Right lobe of liver (tissue), 6 donors: ENCODE measurements around the gene ZNF470. TPM values are rescaled to one million over a fixed set of nuclear protein-coding genes. Genes with fewer than 3 reads are reported as not detected.

Experiments used
- ATAC-seq, 4 donors: fragments of 200-7000 bp; cut with Tn5 transposase; one replicate each; pipeline ENCODE4 v1.9.1; 2020; ENCODE audit warnings: mild to moderate bottlenecking in 4 of 4, moderate library complexity in 4 of 4
- DNase-seq, 3 donors: peaks; one replicate each; pipeline ENCODE4 v3.0.0-alpha.2; 2020
- H3K27ac ChIP-seq, 3 donors: fragments of 200-600 bp; one replicate each; pipeline ENCODE4 v1.8.0; 2022
- H3K27me3 ChIP-seq, 2 donors: fragments of 200-600 bp; one replicate each; pipeline ENCODE4 v1.8.0; 2022
- H3K36me3 ChIP-seq, 4 donors: fragments of 200-600 bp; sonication (generic) in 1 of 4; one replicate each; pipeline versions ENCODE4 v1.5.1 to v1.8.0; 2017 to 2022; ENCODE audit warnings: control low read depth in 1 of 4
- H3K4me1 ChIP-seq, 4 donors: fragments of 200-600 bp; sonication (generic) in 1 of 4; one replicate each; pipeline versions ENCODE4 v1.5.1 to v1.8.0; 2017 to 2022; ENCODE audit warnings: control low read depth in 1 of 4
- H3K4me3 ChIP-seq, 3 donors: fragments of 200-600 bp; one replicate each; pipeline ENCODE4 v1.8.0; 2022
- H3K9me3 ChIP-seq, 4 donors: fragments of 200-600 bp; sonication (generic) in 1 of 4; one replicate each; pipeline versions ENCODE4 v1.5.1 to v1.8.0; 2017 to 2022; ENCODE audit warnings: control low read depth in 1 of 4
- CTCF ChIP-seq, 4 donors: fragments of 200-600 bp in 3 of 4; fragments of 450-650 bp in 1 of 4; IDR thresholded peaks; one replicate each; pipeline versions ENCODE4 v1.5.1 to v1.8.0; 2016 to 2022; ENCODE audit warnings: antibody characterized with exemption in 4 of 4, mild to moderate bottlenecking in 2 of 4
- POLR2A ChIP-seq: fragments of 450-650 bp; IDR thresholded peaks from one replicate; pipeline ENCODE4 v1.6.1; 2017; ENCODE audit warnings: antibody characterized with exemption, mild to moderate bottlenecking
- WGBS: methylation state at CpG from one replicate; pipeline ENCODE4 v1.1.6; 2018; ENCODE audit warnings: low coverage, low lambda C conversion rate; ENCODE audit not compliant: insufficient coverage; ENCODE audit errors: missing lambda C conversion rate; 5-methylcytosine and 5-hydroxymethylcytosine counted together
- intact Hi-C, 2 donors: fragments of 100-400 bp; cut with DNase I; formaldehyde crosslinking; loops; one replicate each; pipeline versions ENCODE4 v1.11.2 to v1.14.1; 2022
- total RNA-seq, 6 experiments: library from RNA; depleted of rRNA in 2 of 6; stranded (reverse); fragments of >200 nt in 2 of 6; fragmentation: NEBNext Ultra II Directional in 3 of 6; extraction: Animal tissue kit (Norgen Biotek cat#: 25700) in 3 of 6; gene quantifications; one replicate each; pipeline versions ENCODE4 v1.1.0 to v1.2.4, GENCODE V29; 2016 to 2023
- donor health status: DM: no; HTN: yes; CAD: no.
- donor health status: DM: no; HTN: no; CAD: no.
- donor health status: DM: no; HTN: no; CAD: no.
- donor health status: DM: no; HTN: yes; CAD: no.
- donor health status: DM: no; HTN: yes; CAD: no.

ZNF470 gene
- total RNA-seq, 6 experiments from 2014 or later, result 1.2 to 5.7 (median 2.9) TPM

DNA sequence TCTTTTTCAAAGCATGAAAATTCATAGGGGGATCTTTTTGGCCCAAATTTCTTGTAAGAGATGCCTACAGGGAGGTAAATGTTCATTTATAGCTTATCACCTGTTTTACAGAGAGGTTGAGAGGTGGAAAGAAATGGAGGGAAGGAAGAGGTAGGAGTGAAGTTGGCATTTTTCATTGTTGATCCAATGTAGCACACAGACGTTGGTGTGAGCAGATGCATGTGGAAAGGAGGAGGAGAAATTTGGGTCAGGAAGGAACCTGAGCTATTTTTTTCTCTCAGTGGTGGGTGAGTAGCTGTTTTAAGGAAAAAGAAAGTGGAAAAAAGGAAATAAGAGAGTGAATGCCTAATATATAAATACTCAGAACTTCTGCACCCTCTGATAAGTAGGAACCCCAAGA lies 65.8 kb downstream of the ZNF470 start:
- Histone ChIP-seq H3K4me1 (no peaks in the 10 kb centered on the region), H3K36me3 (no peaks in the 10 kb centered on the region), H3K27me3 (no peaks in the 10 kb centered on the region), H3K27ac (no peak overlapping the region), H3K4me3 (no peak overlapping the region), H3K9me3 (peaks cover 0 to 8% (median 0%) of the 10 kb centered on the region in 4 donors)
- 19% methylated on average over 1 of the region's 1 CpG for WGBS
- DNase-seq (no peak), ATAC-seq (no peak)
- TF ChIP-seq POLR2A (no peak), CTCF (IDR thresholded peaks at IDR 0.05) (no peak)
- intact Hi-C loops, result no loop called here

GRCh38 chr19:56637976-56638555 lies 70.8 kb downstream of the ZNF470 start:
- intact Hi-C loops, result no loop called here
- H3K36me3 ChIP-seq, result no peaks in the 10 kb centered on the region
- no peak overlapping the region for H3K27ac ChIP-seq
- DNase-seq, result peak in 1 of 3 donors; percentile 54
- H3K4me1 ChIP-seq, result no peaks in the 10 kb centered on the region
- H3K27me3 ChIP-seq, result no peaks in the 10 kb centered on the region
- ATAC-seq, result peak in 3 of 4 donors; percentile 63 to 70 (median 69)
- H3K4me3 ChIP-seq, result no peak overlapping the region
- WGBS, result 13% methylated on average over 9 of the region's 21 CpGs
- no peak for TF ChIP-seq CTCF (IDR thresholded peaks at IDR 0.05)
- TF ChIP-seq POLR2A, result no peak
- H3K9me3 ChIP-seq, result peaks cover 0 to 5% (median 1%) of the 10 kb centered on the region in 4 donors

Other genes starting within 250 kb of the ZNF470 start
- gene ZNF582, start 173.9 kb upstream of the ZNF470 start, total RNA-seq, result 1 to 10 TPM in 4 of 6 experiments, under 1 TPM in 2; 0.80 to 2.8 (median 1.5) TPM
- gene ZNF583, start 163.1 kb upstream of the ZNF470 start, total RNA-seq, result 1 to 10 TPM in 3 of 6 experiments, under 1 TPM in 3; 0.50 to 2.9 (median 1.3) TPM
- gene ZNF667, start 90.1 kb upstream of the ZNF470 start, total RNA-seq, result 1 to 10 TPM in 1 of 6 experiments, under 1 TPM in 5; 0.56 to 2.0 (median 0.69) TPM
- gene ZNF471, start 59.6 kb upstream of the ZNF470 start, total RNA-seq, result 1 to 10 TPM; 1.1 to 3.6 (median 2.2) TPM
- 1 to 10 TPM in 1 of 6 experiments, under 1 TPM in 5; 0.53 to 2.6 (median 0.77) TPM for gene ZFP28, start 28.5 kb upstream of the ZNF470 start, total RNA-seq
- gene ZNF71, start 27.8 kb downstream of the ZNF470 start, total RNA-seq, result 1 to 10 TPM in 4 of 6 experiments, under 1 TPM in 2; 0.90 to 2.8 (median 1.5) TPM
- not detected for gene SMIM17, start 75.7 kb downstream of the ZNF470 start, total RNA-seq
- gene ZNF835, start 104.3 kb downstream of the ZNF470 start, total RNA-seq, result 1 to 10 TPM in 1 of 6 experiments, under 1 TPM in 5; 0.15 to 1.3 (median 0.53) TPM